ENCODE results near the gene HDAC4.
A peak's percentile ranks its signal among the peaks of the same experiment; 100 is the strongest.

Gene HDAC4

DNA sequence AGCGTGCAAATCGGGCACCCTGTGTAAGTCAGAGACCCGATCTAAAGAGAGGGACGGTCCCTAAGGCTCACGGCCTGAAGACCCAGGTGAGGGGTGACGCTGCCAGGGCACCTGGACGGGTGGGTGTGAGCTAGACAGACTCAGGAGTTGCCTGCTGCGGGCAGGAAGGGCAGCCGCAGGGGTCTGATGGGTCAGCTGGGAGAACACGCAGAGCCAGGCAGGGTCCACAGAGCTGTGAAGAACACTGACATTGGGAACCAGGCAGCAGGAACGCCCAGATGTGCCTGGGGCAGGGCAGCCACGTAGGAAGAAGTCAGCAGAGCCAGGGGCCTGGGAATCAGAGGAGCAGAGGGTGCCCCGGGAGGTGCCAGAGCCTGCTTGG is 25.9 kb downstream of the HDAC4 start:
- H3K4me3 ChIP-seq = no peak overlapping the region
- H3K27ac ChIP-seq = no peak overlapping the region

DNA sequence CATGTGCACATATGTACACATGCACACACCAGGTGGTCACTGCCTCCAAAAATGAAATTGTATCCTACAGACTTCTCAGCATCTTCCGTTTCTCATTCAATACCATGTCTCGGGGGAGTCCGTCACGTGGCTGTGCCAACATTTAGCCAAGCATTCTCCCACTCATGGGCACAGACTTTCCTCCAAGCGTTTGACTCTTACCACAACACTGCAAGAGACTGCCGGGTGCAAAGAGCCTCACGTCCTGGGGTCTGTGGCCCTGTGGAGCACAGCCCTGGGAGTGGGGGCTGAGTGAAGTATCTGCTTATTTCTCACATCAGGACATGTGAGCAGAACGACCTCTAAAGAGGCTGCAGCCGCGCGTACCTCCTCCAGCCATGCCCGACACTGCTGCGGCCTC is 28.0 kb downstream of the HDAC4 start:
- Histone ChIP-seq H3K27ac (no peak overlapping the region), H3K4me3 (no peak overlapping the region)

DNA sequence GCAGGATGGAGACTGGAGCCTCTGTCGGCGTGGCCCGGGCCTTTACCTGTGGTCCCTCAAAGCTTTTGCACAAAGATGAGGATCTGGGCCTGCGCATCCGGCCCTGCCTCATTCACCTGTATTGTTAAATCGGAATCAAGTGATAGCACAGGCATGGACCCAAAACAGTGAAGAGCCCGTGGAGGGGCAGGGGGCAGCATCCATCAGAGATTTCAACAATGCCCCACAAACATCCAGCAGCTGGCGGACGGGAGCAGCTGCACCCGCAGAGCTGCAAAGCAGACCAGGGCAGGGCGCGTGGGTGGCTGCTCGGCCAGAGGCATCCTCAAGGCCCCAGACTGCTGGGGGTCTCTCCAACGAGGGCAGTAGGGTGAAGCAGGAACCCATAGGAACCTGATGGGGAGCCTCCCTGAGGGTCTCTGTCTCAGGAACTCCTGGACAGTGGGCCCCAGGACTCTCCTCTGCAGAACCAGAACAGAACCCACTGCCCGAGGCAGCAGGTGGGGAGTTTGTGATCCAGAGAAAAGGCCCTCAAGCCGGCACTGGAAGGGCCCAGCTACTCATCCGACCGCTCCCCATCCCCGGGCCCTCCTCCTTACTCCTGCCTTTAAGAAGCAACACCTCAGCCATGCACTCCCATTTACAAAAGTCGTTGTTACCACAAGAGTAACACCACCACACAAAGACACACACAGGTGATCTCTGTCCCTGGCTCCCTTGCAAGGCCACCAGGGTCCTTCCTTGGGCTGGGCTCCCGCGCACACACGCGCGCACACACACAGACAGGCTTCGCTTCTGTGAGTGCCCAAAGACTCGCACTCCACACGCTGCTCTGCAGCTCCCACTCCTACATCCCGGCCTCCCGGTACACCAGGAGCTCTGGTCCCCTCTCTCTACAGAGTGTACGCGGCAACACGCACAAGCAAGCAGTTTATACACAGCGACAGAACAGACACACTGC is 28.8 kb downstream of the HDAC4 start:
- H3K27ac ChIP-seq = no peak overlapping the region
- H3K4me3 ChIP-seq = no peak overlapping the region

DNA sequence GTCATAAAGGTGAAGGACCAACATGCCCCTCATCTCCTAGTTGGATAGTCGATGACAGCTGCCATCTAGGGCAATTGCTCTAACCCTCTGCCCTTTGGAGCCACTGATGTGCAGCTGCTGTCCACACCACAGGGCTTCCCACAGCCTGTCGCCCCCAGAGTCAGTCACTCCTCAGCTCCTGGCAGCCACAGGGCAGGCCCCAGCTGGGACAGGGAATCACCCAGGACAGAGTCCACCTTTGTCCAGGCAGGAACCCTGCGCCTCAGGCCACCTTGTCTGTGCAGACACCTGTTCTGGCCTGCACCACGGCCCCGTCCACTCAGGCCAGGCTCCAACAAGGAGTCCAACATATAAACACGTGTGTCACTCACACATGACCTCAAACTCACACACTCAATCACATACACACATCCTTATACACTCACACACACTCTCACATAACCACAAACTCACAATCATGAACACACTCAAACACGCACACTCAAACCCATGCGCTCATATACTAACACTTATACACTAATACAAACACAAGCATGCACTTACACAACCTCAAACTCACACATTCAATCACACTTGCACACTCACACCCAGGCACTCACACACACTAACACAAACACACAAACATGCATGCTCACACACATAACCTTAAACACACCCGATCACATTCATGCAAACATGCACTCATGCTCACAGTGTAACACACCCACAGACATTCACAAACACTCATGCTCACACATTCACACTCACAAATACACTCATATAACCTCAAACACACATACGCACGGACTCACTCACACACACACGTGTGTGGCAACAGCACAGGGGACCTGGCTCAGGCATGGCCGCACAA is 29.7 kb downstream of the HDAC4 start:
- Histone ChIP-seq H3K4me3 (no peak overlapping the region), H3K27ac (no peak overlapping the region)

DNA sequence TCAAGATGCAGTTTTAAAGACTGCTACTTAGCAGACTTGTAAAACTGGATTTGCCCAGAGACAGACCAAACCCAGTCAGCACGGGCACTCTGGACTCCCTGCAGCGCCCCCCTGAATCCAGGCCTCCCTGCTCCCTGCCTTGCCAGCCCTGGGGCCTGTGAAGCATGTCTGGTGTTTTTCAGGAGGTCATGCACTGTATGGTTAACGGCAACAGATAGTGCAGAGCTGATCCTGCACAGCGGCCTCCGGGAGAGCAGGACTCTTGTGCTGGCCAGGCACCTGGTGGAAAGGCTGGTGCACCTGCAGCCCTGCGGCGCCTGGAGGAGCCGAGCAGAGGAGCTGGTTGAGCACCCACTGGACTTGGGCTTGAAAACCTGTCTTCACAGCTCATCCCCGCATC is 30.4 kb downstream of the HDAC4 start:
- H3K27ac ChIP-seq = peak overlapping the region in 11 of 21 experiments; percentile 1 to 77 (median 42)
- H3K4me3 ChIP-seq = no peak overlapping the region

DNA sequence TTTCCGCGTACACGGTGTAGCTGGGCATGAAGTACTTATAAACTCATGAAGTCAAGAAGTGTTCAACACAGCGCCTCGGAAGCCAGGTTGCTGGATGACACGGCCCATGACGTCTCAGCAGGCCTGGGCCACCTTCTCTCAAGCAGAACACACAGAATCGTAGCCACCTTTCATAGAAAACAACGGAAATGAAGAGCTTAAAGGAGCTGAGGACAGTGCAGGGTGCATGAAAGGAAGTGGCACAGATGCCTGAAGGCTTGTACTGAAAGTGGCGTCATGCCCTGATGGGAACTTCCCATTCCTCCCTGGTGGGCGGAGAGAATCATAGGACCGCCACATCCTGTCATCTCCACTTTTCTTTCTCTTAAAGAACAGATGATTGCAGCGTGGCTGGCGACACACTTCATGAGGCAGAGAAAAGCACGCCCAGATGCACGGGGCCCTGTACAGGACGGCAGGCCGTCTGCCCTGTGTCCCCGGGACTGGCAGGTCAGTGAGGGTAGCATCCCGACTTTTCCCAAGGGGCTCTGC is 31.1 kb downstream of the HDAC4 start:
- H3K27ac ChIP-seq = peak overlapping the region in 14 of 21 experiments; percentile 1 to 77 (median 38)
- H3K4me3 ChIP-seq = no peak overlapping the region

DNA sequence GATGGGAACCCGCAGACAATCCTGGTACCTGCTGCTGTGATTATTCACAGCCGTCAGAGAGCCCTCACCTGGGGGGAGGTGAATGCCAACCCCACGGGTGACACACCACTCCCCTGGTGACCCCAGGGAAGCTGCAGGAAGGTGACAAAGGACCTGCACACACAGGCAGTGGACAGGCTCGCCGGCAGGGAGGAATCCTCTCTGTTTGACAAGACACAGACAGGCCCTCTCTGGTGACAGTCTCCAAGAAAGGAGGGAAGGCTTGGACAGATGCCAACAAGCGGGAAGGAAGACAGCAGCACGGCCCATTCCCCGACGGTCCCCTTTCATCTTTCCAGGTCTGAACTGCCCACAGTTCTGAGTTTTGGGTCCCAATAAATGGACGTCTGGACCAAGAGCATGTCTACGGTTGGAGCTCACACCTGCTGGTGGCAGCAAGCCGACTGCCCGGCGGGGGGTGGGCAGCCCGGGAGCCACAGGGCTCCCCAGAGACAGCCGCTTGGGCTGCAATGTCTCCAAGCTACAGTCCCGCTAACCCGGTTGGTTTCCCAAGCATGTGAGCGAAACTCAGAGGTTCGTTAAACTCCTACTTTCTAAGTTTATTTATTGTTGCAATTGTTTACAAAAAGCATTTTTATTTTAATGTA is 31.8 kb downstream of the HDAC4 start:
- no peak overlapping the region for H3K4me3 ChIP-seq
- peak overlapping the region in 8 of 21 experiments; percentile 34 to 77 (median 68) for H3K27ac ChIP-seq

DNA sequence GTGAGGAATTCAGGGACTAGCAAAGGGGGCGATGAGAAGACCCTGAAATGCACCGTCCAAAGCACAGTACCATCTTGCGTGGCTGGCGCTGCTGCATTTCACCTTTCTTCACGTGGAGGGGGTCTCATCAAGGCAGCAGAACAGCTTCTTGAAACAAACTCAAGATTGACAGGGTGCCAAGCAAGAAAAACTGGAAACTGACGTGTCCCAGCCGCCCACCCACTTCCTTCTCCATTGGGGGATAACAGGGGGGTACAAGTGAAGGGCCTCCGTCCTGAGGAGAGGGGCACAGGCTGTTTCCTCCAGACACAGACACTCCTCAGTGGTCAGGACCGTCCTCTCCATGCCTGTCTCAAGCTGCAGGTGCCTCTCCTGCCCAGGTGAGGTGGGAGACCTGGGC is 32.5 kb downstream of the HDAC4 start:
- Histone ChIP-seq H3K4me3 (no peak overlapping the region), H3K27ac (no peak overlapping the region)

DNA sequence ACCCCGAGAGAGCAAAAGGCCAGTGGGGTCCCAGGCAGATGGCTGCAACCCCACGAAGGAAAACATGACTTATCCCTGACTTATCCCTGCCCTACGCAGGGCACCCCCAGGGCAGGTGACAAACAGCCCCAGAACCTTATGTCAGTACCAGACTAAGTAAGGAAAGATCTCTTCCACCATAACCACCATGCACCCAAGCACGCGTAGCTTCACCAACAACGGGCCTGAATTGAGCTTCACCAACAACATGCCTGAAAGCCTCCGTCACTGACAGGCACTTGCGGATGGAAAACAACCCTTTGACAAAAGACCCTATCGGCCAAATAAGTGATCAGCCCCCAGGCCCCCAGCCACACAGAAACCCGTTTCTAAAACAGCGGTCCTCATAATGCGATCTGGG is 34.1 kb downstream of the HDAC4 start:
- Histone ChIP-seq H3K27ac (no peak overlapping the region), H3K4me3 (no peak overlapping the region)

DNA sequence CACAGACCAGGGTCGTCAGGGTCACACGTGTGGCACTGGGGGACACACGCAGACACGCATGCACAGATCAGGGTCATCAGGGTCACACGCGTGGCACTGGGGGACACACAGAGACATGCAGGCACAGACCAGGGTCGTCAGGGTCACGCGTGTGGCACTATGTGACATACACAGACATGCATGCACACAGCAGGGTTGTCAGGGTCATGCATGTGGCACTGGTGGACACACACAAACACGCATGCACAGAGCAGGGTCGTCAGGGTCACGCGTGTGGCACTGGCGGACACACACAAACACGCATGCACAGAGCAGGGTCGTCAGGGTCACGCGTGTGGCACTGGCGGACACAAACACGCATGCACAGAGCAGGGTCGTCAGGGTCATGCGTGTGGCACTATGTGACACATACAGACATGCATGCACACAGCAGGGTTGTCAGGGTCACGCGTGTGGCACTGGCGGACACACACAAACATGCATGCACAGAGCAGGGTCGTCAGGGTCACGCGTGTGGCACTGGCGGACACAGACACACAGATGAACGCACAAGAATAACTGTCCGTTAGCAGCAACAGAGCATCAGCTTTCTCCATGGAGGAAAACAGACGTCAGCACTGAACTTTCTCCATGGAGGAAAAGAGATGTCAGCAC is 34.9 kb downstream of the HDAC4 start:
- H3K27ac ChIP-seq = no peak overlapping the region
- H3K4me3 ChIP-seq = no peak overlapping the region

DNA sequence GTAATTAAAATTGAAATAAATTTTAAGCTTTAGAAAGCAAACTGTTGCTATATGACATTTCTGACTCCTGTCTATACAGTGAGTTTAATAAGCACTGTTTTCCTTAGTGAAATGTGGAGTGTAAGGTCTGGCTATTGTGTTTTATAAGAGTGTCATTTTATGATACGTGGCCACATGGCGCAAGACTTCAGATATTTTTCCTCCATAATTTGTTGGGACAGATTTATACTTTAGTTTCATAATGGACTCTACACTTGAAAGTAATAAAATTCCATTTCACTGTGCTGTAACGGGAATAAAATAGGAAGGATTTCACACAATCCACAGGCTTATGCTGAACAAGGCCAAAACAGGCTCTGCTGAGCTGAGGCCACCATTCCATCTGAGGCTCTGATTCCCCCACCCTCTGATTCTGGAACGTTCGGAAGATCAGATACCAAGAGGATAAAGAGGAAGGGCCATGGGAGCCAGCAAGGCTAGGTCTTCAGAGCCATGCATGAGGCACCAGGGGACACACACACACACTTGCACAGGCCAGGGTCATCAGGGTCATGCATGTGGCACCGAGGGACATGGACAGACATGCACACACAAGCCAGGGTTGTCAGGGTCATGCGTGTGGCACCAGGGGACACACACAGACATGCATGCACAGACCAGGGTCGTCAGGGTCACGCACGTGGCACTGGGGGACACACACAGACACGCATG is 35.6 kb downstream of the HDAC4 start:
- Histone ChIP-seq H3K27ac (no peak overlapping the region), H3K4me3 (no peak overlapping the region)

DNA sequence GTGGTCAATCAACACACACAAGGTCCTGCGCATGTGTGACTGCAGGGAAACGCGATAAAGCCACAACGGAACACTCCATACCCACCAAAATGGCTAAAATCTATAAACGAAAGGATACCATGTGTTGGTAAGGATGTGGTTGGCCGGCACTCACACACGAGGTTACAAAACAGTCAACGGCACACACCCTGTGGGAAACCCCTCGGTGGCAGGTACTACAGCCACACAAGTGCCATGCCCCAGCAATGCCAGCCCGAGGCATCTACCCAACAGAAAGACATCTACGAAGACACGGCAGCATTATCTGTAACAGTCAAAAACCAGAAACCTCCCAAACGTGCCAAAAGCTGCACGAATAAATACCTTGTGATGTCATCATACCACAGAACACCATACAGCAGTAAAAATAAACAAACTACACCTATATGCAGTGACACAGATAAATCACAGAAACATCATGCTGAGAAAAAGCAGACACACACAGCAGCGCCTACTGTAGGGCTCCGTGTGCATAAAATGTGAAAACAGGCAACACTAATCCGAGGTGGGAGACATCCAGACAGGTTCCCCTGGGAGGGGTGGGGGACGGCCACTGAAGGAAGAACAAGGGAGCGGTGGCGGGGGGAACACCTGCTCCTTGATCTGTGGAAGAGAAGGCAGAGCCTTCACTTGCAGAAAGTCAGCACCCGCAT is 36.7 kb downstream of the HDAC4 start:
- Histone ChIP-seq H3K4me3 (no peak overlapping the region), H3K27ac (no peak overlapping the region)

DNA sequence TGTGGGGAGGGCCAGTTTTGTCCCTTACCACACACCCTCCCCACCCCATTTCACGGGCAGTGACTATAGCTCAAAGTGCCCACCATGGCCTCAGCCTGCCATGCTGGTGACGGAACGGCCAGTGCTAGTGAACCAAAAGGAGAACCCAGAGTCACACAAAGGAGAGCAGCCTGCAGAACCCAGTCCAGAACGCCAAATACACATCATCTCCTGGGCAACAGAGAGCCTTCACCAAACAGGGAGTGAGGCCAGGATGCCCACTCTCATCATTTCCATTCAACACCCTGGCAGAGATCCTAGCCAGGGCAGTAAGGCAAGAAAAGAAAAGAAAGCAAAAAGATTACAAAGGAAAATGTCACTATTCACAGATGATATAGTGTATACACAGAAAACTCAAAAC is 38.3 kb downstream of the HDAC4 start:
- H3K27ac ChIP-seq = no peak overlapping the region

DNA sequence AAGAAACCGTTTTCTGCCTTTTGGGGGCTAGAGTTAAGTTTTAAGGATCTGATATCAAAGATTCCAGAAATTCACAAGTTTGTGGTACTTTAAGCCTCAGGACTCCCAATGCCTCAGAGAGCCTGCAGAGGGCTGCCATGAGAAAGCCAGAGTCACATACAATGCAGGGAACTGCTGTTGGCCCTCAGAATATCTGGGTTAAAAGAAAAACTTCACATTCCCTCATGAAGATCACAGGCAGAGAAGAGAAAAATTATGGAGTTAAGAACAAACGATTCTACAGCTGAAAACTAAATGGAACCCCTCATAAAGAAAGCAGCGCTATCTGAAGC is 39.5 kb downstream of the HDAC4 start:
- Histone ChIP-seq H3K4me3 (no peak overlapping the region), H3K27ac (no peak overlapping the region)

More for the DNA sequence above, 38.3 kb downstream of the HDAC4 start:
- no peak overlapping the region for H3K4me3 ChIP-seq

DNA sequence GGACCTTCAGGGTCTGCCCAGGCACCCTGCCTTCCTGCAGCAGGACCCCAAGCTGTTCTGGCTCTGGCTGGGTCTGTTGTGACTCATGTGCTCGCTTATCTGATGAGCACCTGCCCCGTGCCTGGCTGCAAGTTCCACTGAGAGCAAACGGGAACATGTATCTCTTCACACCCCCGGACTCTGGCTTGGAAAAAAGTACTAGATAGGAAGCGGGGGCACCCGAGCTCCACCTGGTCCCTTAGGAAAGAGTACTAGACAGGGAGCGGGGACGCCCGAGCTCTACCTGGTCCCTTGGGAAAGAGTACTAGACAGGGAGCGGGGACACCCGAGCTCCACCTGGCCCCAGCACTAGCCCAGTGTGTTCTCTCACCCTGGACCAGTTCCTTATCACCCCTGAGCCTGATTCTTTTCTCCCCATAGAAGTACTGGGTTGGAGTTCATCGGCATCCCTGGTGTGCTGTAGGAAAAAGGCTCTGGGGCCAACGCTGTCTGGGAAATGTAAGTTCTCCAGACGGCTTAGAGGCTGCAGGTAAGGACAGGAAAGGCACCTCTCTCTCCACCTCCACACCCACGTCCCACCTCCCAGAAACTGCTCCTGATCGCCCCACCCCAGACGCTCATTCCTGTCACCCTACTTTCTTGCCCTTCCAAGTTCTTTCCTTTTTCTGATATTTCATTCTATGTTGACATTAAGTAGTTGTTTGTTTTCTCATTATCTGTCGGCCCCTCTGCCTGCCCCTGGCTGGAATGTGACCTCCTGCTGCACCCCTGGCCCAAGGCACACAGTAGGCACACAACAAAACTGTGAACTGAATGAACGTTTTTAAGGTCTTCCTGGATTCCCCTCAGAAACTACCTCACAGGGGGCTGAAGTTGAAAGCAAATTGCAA is 40.2 kb downstream of the HDAC4 start:
- H3K4me3 ChIP-seq = no peak overlapping the region
- peak overlapping the region in 1 of 21 experiments; percentile 17 for H3K27ac ChIP-seq

DNA sequence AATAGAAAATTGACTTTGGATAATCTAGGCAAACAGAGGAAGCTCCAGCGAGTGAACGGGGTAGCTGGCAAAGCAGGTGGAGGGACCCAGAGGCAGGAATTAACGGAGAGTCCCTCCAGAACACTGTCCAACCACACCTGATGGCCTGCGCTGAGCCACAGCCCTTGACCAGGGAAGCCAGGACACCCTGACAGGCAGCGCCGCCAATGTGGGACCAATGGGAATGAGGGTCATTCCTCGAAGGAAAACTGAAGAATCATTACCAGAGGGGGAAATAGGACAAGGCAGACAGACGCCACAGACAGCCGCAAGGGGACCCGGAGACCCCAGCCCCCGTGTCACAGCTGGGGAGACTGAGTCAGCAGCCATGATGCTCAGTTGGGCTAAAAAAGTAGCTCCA is 40.8 kb downstream of the HDAC4 start:
- Histone ChIP-seq H3K27ac (no peak overlapping the region), H3K4me3 (no peak overlapping the region)

DNA sequence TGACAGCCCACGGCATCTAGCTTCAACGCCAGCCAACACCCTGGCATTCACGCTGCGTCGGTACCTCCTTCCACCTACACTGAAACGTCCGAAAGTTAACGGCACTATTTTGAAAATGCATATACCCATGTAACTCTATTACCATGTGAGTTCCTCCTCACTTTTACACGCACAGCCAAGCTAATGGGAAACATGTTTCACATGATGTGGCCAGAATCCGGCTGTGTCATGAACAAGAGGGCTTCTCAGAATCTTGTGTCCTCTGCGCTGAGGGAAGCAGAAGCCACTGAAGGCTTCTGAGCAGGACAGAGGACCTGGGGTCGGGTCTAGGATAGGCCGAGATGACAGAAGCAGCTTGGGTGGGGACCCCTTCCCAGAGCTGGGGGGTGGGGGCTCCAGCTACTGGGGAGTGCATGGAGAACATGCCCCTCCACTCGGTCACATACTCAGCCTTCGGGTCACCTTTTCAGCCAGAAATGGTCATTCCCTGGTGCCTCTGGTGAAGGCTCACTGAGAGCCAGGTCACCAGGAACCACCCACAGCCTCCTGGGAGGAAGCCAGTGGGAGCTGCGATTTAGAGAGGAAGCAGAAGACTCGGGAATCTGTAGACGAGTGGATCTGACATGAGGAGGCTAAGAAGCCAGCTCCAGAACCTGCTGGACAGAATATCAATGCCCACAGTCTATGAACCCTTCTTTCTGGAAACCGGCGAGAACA is 41.5 kb downstream of the HDAC4 start:
- no peak overlapping the region for H3K4me3 ChIP-seq

More for the DNA sequence above, 41.5 kb downstream of the HDAC4 start:
- H3K27ac ChIP-seq = peak overlapping the region in 1 of 21 experiments; percentile 13

Data from skin epidermis (tissue), 12 donors.